HG02623 (cell line): ENCODE measurements around the gene BMAL2.
A peak's percentile ranks its signal among the peaks of the same experiment; 100 is the strongest.

Experiments used
- ATAC-seq: cut with Tn5 transposase; IDR thresholded peaks from one replicate; pipeline ENCODE4 v1.9.1; 2021; ENCODE audit warnings: moderate library complexity; ENCODE audit not compliant: unreplicated experiment

BMAL2 gene

DNA sequence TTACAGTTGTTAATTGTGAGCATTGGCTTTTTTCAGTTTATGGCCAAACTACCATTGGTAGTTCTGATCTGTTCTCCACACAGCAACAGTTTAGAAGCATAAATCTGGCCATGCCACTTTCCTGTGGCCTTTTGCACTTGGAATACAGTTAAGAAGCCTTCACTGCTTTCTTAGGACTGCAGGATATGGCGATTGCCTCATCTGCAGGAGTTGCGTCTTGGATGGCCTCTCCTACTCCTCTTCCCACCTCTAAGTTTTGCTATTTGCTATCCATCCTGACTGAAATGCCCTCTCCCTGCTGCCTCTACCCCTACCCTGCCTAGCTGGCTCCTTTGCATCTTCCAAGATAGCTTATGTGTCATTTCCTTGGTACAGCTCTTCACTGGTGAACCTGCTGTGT lies 12.8 kb upstream of the BMAL2 start:
- no peak for ATAC-seq

DNA sequence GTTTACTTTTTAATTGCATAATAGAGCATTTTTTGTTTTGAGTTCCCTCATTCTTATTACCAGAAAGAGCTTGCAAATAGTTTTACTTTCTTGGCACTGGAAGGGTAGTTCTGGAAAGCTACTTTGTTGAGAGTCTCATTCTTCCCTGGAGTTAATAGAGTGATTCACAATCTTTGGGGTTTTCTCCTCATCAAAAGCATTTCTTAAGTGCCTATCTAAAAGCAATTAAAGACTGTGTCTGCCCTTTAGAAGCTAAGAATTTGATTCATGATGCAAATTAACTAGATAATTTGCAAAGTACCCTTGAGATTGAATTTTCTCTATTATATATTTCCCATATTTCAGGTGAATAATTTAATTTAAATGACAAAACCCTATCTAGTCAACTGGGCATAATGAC lies 8.1 kb upstream of the BMAL2 start:
- no peak for ATAC-seq

DNA sequence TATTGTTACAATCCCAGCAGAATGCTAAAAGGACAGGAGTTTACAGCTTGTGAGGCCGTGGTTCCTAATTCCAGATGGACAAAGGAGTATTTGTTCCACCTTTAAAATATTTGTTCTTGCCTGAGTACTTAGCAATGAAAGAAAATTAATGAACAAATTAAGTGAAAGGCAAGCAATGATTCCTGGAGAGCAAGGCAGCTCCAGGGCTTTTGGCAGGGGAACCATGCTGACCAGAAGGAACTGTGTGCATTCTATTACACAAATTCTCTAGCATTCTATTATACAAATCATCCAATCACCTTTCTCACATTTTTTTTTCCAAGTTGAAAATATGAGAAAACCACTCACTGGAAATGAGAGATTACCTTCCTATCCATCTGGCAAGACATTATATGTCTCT lies 1.8 kb upstream of the BMAL2 start:
- ATAC-seq = no peak

DNA sequence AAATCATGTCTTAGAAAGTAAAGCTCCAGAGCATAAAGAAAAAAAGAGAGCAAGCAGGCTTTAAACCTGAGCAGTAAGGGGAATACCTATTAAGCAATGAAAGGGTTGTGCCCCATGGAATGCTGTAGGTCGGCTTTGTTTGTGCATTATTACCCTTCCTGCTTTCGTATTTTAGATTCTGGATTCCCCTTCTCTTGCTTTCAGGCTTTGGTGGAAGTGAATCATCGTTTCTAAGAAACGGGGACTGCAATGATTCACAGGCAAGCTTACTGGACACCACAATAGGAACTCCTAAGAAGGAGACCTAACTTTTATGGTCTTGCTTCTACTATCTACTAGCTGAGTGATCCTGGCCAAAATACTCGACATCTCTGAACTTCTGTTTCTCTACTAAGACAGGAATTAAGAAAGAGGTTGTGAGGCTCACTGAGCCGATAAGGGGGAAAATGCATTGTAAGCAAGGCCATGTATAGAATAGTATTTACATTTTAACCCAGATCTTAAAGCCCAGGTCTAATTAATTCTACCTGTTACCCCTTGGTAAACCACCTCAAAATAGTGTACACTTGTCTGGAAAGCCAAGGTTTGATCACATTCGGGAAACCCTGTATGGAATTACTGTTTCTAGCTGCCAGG lies 1.2 kb upstream of the BMAL2 start:
- ATAC-seq = peak; percentile 32

DNA sequence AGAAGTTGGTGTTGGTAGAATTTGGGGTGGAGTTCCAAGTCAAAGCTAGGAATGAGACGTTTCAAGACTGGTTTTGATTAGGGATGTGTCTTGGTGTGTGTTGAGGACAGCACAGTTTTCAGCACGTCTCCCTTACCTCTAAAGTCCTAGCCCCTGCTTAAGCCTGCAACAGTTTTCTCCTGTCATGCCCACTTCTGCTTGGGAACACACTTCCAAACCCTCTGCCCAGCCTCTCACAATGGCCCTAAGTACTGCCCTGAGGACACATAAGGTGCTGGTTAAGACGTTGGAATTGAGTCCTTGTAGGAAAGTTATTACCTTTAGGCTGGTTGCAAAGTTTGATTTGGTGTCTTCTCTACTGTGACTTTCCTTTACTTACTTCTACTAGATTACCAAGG lies 710 bp upstream of the BMAL2 start:
- no peak for ATAC-seq

DNA sequence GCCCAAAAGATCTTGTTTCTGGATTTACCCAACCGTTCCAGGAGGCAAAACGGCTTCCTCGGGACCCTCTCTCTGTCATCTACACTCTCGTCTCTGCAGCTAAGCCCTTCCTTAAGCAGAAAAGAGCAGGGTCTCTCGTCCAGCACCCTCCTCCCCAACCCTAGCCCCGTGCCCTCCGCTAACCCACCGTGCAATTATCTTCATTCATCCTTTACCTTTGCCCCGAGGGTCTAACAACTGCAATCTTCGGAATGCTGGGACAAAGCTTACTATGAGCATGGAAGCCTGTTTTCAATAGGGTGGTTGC lies 276 bp upstream of the BMAL2 start:
- ATAC-seq = peak; percentile 1

DNA sequence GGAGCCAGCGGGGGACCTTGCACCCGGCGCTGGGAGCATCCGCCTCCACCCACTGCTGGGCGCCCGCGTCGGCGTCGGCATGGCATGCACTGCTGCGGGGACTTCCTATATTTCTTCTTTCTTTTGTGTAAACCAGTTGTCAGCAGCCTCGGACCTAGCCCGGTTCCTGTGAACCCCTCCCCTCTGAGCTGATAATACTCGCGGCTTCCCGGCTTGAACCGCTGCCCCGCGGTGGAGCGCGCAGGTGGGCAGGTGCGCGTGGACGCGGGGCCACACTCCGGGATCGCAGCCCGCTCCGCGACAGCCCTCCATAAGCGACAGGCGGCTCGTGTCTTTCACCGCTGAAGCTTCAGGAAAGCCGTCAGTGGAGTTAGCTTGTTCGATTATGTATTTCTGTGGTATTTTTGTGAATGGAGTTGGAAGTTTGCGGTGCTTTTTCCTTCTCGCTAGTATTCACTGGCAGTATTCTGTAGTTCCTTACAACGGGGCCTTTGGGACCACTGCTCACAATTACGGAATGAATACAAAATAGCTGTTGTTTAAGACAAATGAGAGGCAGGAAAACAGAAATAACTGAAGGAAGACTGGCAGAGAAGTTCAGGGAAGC lies 870 bp downstream of the BMAL2 start:
- peak; percentile 19 for ATAC-seq

DNA sequence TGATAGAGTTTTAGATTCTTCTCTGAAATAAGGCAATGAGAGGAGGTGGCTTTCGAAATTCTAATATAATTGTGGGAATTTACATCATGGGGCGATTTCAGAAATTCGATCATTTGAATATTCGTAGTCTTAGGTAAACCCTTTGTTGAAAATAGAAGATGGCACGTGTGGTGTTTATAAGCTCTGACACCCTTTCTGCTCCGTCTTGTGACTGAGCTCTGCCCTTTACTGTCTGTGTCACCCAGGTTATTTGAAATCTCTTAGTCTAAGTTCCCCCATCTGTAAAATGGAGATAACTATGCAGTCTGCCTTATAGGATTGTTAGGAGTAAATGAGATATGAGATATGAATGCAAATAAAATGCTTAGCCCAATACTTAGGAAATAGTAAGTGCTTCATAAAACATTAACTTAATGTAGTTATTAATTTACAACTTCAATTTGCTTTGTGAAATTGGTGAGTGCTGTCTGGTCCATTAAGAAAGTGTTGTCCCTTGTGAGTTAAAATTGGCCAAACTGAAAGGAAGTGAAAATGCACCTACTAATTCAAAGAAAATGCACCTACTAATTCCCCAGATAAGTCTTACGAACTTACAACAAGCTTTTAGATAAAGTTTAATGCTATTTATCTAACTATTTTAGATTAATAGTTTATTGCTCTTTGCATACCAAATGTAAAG lies 1.5 kb downstream of the BMAL2 start:
- no peak for ATAC-seq

DNA sequence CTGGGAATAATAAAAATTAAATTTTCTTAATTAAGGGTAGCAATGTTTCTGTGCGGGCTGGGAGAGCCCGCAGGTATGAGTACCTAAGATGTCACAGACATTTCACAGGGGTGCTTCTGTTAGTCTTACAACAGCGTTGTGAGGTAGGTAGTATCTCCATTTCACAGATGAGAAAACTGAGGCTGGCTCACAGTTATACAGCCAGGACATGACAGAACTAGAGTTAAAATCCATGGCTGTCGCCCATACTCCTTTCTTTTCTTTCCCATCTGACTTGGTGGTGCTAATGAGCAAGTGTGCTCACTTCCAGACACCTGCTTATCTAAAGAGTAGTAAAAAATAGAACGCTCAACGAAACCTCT lies 2.1 kb downstream of the BMAL2 start:
- no peak for ATAC-seq

DNA sequence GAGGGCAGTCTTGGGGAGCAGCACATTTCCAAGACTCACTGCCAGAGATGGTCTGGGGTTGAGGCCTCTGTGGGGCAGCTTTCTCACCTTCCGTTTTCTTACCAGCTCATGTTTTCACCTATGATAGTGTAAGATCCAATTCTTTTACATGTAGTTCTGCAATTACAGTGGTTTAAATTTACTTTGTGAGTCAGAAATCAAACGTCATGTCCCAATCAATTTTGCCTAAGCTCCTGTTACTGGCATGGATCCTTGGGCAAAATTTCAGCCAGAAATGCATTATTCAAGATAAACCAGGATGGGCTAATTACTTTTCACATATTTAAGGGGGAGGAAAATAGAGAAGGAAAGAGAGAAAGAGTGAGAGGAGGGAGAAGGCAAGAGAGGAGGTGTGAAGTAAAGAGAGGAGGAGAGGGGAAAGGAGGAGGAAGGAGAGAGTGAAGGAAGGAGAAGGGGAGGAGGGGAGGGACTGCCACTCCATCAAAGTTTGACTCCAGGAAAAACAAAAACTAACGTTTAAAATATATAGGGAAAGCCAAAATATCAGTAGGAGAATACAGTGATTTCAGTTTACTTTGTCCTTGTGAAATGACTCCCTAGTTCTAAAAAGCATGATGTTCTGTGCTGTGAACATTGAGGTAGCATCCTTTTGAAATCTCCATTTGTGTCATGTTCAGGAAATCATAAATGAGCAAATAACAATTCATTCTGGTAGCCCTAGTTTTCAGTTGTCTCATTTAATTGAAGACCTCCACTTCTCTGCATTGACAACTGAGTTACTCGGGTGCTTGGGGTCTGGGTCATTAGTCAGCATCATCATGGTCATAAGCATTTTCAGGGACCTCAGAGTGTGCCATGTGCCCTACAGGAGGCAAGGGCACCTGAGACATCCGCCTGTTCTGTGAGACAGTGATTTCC lies 3.0 kb downstream of the BMAL2 start:
- no peak for ATAC-seq

DNA sequence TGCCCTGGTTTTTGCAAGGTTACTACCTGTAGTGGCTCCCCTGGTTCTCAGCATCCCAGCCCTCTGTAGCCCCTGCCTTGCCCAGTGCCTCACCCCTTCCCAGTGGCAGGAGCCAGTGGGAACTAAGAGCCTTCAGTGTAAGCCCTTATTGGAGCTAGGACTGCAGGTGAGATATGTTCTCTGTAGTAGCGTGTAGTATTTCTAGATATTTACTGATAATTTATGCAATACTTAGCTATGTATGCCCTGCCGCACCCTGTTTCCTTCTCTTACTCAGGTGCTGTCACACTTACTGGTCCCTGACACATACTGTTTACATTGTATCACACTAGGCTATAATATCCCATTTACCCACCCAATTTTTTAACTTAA lies 3.6 kb downstream of the BMAL2 start:
- ATAC-seq = no peak

DNA sequence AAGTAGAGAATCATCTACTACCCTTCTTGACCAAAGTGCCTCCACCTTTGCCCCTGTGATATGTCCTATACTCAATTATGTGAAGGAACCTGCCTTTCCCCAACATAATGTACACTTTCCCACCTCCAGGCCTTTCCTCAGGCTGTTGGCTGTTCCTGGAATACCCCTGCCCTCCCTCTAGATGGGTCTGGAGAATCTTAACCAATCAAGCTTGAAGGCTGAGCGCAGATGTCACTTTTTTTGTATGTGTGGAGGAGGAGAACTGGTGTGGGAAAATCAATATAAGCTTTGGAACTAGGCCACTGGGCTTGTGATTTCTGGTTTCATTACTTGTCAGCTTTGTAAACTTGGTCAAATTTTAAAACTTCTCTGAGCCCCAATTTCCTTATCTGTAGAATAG lies 4.7 kb downstream of the BMAL2 start:
- no peak for ATAC-seq

DNA sequence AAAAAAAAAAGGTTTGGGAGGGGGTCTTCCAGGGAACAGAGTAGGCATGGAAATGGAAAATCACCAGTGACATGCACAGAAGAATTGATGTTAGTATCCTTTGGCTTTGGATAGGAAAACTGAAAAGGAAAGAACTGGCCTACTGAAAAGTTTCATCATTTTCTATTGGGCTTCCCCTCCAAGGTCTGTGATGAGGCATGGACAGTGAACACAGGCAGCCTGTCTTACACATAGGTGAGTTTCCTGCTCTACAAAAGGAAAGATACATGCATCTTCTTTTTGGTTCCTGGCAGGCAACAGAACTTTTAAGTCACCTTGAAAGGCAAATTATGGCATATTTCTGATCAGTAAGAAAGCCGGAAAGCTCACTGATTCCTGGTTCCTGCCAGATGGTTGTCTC lies 5.8 kb downstream of the BMAL2 start:
- no peak for ATAC-seq

DNA sequence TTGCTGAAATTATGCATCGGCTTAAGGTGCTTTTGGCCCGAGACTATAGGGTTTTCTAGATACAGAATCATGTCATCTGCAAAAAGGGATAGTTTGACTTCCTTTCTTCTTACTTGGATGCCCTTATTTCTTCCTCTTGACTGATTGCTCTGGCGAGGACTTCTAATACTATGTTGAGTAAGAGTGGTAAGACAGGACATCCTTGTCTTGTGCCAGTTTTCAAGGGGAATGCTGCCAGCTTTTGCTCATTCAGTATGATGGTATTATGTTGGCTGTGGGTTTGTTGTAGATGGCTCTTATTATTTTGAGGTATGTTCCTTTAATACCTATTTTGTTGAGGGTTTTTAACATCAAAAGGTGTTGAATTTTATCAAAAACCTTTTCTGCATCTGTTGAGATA lies 8.3 kb downstream of the BMAL2 start:
- no peak for ATAC-seq

DNA sequence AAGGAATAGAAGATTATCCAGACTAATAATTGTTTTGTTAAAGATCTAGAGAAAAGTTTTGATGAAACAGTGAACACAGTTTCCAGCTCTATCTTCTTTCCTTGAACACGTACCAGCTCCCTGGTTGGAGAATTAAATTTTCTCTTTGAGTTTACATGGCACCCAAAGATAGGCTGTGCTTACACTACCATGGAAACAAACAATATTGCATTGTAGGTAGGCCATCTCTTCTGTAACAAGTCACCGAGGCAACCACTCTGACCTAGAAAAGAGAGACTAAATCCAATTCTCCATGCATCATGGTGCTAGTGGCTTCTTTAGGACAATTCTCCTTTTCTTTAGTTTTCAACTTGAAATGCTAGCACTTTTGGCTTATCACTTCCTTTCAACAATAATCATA lies 9.9 kb downstream of the BMAL2 start:
- ATAC-seq = no peak

DNA sequence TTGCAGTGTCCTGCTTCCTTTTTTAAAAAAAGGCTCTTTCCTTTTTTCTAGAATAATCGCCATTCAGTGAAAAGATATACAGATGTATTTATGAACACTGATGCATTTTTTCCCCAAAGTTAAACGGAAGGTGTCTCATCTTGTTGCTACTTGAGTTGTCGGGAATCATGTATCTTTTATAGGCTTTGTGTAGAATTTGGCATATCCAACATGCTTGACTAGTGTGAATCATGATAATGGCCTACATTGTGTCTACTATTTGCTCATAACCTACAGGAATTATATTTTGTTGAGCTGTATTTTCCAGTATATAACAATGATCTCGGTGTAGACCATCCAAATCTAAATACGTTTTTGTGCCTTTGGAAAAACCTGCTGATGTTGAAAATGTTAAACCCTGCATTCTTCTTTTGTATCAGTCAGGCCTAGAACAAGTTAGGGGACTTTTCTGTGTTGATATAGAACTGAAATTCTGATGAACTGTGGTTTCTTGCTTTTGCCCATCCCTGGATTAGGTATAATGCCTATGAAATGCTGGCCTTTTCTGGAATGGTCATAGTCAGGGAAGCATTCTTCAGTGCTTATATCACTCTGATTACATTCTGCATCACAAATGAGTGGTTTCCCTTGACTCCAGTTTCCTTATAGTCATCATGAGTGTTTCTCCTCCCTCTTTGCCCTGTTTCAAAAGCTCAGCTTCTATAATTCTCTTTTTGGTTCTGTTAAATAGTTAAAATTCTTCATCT lies 10.8 kb downstream of the BMAL2 start:
- no peak for ATAC-seq

DNA sequence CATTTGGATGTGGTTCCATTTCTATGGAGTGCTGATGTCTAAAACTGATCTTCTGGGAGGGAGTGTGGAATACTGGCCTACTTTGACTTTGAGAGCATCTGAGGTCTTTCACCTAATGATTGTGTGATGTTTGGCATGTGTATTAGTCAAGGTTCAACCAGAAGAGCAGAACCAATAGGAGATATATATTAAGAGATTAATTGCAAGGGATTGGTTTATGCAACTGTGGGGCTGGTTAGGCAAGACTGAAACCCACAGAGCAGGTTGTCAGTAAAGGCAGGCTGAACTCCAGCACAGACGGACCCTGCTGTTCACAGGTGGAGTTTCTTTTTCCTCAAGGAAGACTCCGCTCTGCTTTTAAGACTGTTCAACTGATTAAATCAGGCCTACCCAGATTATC lies 11.6 kb downstream of the BMAL2 start:
- no peak for ATAC-seq

DNA sequence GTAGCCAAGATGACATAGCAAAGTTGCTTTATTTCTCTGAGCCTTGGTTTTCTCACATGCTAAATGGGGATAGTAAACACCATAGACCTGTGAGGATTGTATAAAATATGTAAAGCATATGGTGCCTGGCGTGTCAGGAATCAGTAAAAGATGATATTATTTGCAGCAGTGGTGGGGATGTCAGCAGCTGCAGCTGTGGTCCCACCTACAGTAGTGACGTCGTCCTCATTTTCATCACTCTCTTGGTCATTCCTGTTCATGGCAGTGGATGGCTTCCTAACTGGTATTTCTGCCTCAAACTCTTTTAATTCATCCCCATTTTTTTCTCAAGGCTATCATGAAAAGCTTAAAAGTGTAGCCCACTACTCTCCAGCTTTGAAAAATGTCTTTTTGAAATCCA lies 12.1 kb downstream of the BMAL2 start:
- no peak for ATAC-seq

DNA sequence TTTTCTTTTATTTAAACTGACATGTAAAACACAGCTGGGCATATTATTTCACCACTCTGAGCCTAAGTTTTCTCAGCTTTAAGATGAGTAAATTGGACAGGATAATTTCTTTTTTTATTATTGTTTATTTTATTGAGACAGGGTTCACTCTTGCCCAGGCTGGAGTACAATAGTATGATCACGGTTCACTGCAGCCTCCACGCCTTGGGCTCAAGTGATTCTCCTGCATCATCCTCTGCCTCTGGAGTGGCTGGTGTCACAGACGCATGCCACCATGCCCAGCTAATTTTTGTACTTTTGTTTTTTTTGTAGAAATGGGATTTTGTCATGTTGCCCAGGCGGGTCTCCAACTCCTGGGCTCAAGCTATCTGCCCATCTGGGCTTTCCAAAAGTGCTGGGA lies 12.7 kb downstream of the BMAL2 start:
- no peak for ATAC-seq

DNA sequence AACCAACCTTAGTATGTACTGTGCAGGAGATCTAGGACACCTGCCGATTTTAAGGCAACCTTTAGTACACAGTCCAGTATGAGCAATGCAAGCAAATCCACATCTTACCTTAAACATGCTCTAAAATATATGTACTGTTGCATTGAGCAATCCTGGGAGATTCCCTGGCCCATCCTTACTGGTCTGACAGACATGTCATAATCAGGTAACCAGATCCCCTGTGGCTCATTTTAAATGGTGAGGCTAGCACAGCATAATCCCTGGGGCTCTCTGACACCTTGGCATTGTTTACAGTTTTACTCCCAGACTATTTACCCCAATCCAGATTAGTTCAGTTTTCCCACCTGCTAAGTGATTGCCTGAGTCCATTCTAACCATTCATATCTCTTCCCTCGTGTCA lies 15.1 kb downstream of the BMAL2 start:
- ATAC-seq = no peak

DNA sequence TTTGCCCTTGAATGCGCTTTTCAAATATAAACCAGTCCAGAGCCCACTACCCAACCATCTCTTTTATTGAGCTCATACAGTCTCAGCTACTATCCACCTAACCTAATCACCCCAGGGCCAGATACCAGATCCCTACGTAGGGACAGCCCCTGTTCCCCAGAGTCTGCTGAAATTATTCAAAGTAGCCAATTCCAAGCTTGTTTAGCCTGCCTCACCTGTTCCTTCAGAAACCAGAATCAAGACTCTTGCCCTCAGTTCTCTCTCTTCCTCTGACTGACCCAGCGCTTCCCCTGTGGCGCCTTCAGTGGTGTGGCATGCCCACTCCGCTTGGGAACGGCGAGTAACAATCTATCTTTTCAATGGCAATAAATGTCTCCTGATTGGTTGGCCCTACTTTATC lies 18.8 kb downstream of the BMAL2 start:
- ATAC-seq = no peak
